Activated T-helper 1 cell treated with Interleukin-2 at 50 U/mL for 16 hours (primary cell): ENCODE data around the gene NOL4L.
A peak's percentile ranks its signal among the peaks of the same experiment; 100 is the strongest.

ENCODE experiments used
- DNase-seq: peaks from one replicate; pipeline ENCODE4 v3.0.0-alpha.2; 2020; ENCODE audit warnings: low read depth

NOL4L gene

DNA sequence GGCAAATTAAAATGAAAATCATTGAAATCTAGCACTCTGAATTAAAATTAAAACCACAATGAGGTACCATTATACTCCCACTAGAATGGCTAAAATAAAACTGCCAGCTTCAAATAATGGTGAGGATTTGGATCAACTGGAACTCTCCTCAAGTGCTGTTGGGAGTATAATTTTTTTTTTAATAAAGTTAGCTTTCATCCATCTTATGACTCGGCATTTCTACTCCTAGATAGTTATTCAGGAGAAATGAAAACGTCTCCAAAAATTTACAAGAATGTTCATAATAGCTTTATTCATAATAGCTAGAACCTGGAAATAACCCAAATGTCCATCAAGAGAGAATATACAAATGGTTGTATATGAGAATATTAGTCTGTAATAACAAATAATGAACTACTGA lies 163.8 kb downstream of the NOL4L start:
- no peak for DNase-seq

DNA sequence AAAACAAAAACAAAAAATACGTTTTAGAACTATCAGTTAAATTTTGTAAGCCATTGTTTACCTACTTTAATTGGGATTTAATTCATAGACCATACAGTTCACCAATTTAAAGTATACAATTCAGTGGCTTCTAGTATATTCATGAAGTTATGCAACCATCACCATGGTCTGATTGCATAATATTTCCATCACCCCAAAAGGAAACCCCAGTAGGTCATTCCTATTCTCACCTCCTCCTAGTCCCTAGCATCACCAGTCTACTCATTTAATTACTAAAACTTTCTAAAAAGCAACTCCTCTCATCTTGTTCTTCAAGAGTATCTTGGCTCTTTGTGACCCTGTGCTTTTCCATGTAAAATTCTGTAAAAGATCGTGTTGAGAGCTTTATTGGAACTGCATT lies 166.8 kb downstream of the NOL4L start:
- DNase-seq, result no peak

DNA sequence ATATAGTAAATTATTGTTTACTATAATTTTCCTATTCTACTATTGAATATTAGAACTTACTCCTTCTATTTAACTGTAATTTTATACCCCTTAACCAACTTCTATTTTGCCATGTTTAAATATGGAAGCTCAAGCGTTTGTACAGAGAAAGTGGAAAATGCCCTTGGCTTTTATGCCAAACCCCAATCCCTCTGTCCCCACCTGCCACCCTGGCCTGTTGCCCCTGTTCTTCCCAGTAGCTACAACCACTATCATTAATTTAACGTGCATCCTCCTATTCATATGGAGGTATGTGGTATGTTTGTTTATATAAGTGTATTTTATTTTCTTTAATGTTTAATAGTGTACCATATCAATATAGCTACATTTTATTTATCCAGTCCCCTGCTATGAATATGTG lies 168.9 kb downstream of the NOL4L start:
- no peak for DNase-seq

DNA sequence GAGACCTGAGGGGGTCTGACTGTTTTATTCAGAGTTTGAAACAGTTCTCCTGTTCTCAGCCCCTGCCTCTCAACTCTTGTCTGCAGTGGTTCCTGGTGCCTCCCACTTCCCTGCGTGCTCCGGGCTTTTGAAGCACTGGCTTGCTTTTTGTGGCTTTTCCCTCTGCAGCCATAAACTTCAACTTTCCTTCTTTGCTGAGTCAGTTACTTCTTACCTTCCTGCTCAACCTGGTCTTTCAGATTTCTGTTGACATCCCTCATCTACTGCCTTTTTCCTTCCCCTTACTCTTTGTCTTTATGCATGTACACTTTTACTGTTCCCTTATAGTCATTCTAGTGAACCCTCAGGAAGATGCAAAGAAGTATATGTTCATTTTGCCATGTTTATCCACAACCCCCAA lies 169.6 kb downstream of the NOL4L start:
- DNase-seq, result no peak

DNA sequence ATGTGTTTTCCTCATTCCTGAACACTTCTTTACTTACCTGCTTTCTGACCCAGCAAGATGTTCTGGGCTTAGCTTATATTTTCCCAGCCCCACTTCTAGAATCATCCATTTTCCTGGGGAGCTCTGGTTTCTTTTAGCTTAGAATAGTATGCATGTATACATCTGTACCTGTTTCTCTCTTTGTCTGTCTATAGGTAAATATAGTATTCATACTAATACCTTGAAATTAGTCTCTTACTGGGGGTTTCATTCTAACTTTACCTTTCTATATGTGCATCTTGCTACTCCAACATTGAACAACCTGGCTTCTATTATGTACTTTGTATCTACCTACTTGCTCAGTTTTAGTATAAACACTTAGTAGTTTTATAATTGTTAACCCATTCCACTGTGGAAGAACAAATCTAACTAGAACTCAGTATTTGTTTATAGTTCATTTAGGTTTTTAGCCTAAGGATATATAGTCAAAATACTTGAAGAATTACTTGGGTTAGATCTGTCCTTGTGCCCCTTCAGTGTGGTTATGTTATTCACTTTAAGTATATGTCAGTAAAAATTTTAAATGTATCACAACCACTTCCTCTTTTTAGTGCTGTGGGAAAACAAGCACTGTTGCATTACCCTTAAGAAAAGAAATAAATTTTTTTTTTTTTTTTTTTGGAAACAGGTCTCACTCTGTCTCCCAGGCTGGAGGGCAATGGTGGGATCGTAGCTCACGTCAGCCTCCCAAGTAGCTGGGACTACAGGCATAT lies 173.0 kb downstream of the NOL4L start:
- no peak for DNase-seq

DNA sequence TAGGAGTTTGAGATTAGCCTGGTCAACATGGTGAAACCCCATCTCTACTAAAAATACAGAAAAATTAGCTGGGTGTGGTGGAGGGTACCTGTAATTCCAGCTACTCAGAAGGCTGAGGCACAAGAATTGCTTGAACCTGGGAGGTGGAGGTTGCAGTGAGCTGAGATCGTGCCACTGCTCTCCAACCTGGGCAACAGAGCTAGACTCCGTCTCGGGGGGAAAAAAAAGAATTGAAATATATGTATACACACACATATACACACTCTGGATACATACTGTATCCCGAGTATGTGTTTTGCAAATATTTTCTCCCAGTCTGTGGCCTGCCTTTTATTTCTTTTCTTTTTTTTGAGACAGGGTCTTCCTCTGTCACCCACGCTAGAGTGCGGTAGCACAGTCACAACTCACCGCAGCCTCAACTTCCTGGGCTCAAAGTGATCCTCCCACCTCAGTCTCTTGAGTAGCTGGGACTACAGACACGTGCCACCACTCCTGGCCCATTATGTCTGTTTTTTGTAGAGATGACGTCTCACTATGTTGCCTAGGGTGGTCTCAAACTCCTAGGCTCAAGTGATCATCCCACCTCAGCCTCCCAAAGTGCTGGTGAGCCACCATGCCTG lies 177.9 kb downstream of the NOL4L start:
- peak; percentile 26 for DNase-seq

DNA sequence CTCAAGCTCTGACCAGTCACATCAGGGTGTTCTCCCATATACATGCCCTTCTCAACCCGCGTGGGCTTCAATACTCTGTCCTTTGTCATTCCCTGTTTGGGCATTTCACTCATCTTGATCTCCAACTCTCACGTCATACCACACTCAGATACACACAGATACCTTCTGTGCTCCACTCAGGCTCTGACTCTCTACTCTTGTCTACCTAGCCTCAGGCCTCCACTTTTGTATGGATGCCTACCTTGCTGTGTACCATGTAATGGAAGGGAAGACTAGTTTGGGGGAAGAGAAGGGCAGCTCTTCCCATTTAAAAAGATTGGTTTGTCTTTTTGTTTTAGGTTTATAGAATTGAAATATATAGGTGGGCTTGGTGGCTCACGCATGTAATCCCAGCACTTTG lies 178.4 kb downstream of the NOL4L start:
- DNase-seq, result no peak

DNA sequence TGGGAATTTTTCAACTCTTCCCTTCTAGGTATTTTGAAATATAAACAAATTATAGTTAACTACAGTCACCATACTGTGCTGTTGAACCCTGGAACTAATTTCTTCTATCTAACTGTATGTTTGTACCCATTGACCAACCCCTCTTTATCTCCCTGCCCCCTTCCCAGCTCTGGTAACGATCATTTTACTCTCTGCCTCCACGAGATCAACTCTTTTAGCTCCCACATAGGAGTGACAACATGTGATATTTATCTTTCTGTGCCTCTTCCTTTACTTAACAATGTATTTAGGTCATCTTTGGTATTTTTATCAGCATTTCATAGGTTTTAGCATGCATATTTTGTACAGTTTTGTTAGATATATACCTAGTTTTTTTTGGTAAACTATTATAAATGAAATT lies 181.1 kb downstream of the NOL4L start:
- no peak for DNase-seq

DNA sequence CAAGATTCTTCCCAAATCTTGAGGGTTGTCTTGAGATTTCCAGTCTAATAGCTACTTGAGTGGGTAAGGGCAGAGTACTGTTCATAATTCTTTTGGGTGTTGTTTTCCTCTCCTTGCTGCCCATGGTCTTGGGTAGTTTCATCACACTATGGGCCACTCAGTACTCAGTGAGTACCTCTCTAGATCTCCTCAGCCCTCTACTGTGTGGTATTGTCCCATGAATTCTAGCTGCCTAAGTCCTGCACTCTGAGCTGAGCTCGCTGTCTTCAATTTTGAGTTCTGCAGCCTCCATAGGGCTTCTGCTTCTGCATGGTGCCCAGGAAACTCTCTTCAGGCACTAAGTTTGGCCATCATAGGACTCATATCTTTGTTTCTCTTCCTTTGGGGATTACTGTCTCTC lies 184.7 kb downstream of the NOL4L start:
- no peak for DNase-seq

DNA sequence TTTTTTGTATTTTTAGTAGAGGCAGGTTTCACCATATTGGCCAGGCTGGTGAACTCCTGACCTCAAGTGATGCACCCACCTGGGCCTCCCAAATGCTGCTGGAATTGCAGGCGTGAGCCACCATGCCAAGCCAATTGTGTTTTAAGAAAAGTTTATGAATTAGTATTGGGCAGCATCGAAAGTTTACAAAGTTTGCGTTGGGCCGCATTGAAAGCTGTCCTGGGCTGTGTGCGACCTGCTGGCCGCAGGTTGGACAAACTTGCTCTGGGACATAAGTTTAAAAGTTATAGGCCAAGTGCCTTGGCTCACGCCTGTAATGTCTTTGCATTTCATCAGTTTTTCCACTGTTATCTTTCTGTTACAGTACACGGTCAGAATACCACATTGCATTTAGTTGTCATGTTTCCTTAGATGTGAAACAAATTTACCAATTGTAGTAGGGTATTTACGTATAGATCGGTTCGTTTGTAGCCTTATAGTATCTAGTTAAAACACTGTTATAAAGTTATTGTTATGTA lies 187.5 kb downstream of the NOL4L start:
- DNase-seq, result no peak

DNA sequence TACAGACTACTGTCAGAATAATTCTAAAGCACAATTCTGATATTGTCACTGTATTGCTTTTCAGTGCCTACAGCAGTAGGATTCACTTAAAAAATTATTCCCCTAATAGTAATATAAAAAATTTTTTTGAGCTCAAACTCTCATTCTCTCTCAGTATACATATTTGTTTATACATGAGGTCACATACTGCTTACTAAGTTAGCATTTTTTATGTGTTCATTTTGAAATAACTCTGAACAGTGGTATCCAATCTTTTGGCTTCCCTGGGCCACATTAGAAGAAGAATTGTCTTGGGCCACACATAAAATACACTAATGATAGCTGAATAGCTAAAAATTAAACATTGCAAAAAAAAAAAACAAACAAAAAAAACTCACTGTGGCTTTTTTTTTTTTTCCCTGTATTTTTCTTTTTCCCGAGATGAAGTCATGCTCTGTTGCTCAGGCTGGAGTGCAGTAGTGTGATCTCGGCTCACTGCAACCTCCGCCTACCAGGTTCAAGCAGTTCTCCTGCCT lies 188.4 kb downstream of the NOL4L start:
- DNase-seq, result no peak

DNA sequence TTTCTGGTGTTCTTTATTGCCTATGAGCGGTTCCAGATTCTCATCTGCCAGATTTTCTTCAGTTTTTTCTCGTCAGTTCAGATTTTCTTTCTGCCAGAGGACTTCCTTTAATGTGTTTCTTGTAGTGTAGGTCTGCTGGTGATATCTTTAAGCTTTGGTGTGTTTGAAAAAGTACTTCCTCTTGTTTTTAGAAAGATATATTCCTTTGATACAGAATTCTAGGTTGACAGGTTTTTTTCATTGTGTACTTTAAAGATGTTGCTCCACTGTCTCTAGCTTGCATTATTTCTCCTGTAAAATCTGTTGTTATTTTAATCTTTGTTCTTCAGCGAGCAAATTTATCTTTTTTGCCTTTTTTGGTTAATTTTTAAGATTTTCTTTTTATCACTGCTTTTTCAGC lies 190.1 kb downstream of the NOL4L start:
- no peak for DNase-seq
